Parathyroid adenoma (tissue), 2 donors: ENCODE measurements around the gene BTBD7.

Experiments used
- H2AFZ ChIP-seq: fragments of 300-600 bp; sonication (generic); one replicate; pipeline ENCODE4 v1.7.0; 2017; ENCODE audit warnings: antibody characterized with exemption, mild to moderate bottlenecking
- H3K27ac ChIP-seq: fragments of 300-600 bp; sonication (generic); one replicate; pipeline ENCODE4 v1.7.0; 2017
- H3K27me3 ChIP-seq: fragments of 300-600 bp; sonication (generic); one replicate; pipeline ENCODE4 v1.7.0; 2017; ENCODE audit warnings: low read length; ENCODE audit not compliant: control insufficient read depth, insufficient read depth
- H3K36me3 ChIP-seq: fragments of 300-600 bp; sonication (generic); one replicate; pipeline ENCODE4 v1.7.0; 2017; ENCODE audit warnings: low read length; ENCODE audit not compliant: control insufficient read depth, insufficient read depth
- H3K4me1 ChIP-seq: fragments of 300-600 bp; sonication (generic); one replicate; pipeline ENCODE4 v1.7.0; 2017; ENCODE audit warnings: control low read depth
- H3K4me2 ChIP-seq: fragments of 300-600 bp; sonication (generic); one replicate; pipeline ENCODE4 v1.7.0; 2017; ENCODE audit warnings: low read length
- H3K4me3 ChIP-seq: fragments of 300-600 bp; sonication (generic); one replicate; pipeline ENCODE4 v1.7.0; 2017; ENCODE audit warnings: low read depth, low read length
- H3K79me2 ChIP-seq: fragments of 300-600 bp; sonication (generic); one replicate; pipeline ENCODE4 v1.7.0; 2017; ENCODE audit warnings: control low read depth
- H3K9ac ChIP-seq: fragments of 300-600 bp; sonication (generic); one replicate; pipeline ENCODE4 v1.7.0; 2017; ENCODE audit warnings: mild to moderate bottlenecking
- H3K9me3 ChIP-seq: fragments of 300-600 bp; sonication (generic); one replicate; pipeline ENCODE4 v1.7.0; 2017; ENCODE audit warnings: low read length; ENCODE audit not compliant: control insufficient read depth
- TF ChIP-seq, protein P1 (sequence below): fragments of 300-600 bp; sonication (generic); IDR thresholded peaks from one replicate; pipeline ENCODE4 v1.7.0; 2017; ENCODE audit warnings: antibody characterized with exemption, mild to moderate bottlenecking
- donor health status: primary hyperparathyroidism.

Gene BTBD7

GRCh38 chr14:93306812-93307211 is 26.0 kb downstream of the BTBD7 start:
- no peak overlapping the region for H3K4me2 ChIP-seq
- no peak overlapping the region for H3K9ac ChIP-seq
- H3K27me3 ChIP-seq: no peaks in the 10 kb centered on the region
- TF ChIP-seq, protein P1, sequence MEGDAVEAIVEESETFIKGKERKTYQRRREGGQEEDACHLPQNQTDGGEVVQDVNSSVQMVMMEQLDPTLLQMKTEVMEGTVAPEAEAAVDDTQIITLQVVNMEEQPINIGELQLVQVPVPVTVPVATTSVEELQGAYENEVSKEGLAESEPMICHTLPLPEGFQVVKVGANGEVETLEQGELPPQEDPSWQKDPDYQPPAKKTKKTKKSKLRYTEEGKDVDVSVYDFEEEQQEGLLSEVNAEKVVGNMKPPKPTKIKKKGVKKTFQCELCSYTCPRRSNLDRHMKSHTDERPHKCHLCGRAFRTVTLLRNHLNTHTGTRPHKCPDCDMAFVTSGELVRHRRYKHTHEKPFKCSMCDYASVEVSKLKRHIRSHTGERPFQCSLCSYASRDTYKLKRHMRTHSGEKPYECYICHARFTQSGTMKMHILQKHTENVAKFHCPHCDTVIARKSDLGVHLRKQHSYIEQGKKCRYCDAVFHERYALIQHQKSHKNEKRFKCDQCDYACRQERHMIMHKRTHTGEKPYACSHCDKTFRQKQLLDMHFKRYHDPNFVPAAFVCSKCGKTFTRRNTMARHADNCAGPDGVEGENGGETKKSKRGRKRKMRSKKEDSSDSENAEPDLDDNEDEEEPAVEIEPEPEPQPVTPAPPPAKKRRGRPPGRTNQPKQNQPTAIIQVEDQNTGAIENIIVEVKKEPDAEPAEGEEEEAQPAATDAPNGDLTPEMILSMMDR: no peak
- H3K4me1 ChIP-seq: peaks cover 18% of the 10 kb centered on the region
- no peak overlapping the region for H2AFZ ChIP-seq
- peaks cover 28% of the 10 kb centered on the region for H3K79me2 ChIP-seq
- H3K36me3 ChIP-seq: no peaks in the 10 kb centered on the region
- H3K9me3 ChIP-seq: no peaks in the 10 kb centered on the region
- no peak overlapping the region for H3K4me3 ChIP-seq
- H3K27ac ChIP-seq: no peak overlapping the region

DNA sequence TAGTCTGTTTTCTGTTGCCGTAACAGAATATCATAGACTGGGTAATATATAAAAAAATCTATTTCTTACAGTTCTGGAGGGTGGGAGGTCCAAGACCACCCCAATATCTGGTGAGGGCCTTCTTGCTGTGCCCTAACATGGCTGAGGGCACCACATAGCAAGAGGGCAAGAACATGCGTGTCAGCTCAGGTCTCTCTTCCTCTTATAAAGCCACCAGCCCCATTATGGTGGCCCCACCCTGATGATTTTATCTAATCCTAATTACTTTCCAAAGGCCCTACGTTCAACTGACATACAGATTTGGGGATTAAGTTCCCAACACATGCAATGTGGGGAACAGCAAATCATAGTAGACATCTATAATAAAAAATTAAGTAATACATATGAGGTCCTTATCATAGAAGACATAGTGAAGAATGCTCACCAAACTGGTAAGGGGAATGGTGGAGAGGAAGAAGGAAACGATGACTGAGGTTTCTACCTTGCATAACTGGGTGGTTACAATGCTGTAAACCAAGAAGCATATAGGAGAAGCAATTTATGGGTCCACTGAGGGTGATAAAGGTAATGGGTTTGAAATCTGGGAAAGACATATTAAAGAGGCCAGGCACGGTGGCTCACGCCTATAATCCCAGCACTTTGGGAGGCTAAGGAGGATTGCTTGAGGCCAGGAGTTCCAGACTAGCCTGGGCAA is 27.0 kb downstream of the BTBD7 start:
- Histone ChIP-seq H3K79me2 (peaks cover 32% of the 10 kb centered on the region), H2AFZ (no peak overlapping the region), H3K4me1 (peaks cover 21% of the 10 kb centered on the region), H3K36me3 (no peaks in the 10 kb centered on the region), H3K9ac (no peak overlapping the region), H3K9me3 (no peaks in the 10 kb centered on the region), H3K27me3 (no peaks in the 10 kb centered on the region), H3K27ac (no peak overlapping the region), H3K4me3 (no peak overlapping the region), H3K4me2 (no peak overlapping the region)
- TF ChIP-seq, protein P1: no peak

DNA sequence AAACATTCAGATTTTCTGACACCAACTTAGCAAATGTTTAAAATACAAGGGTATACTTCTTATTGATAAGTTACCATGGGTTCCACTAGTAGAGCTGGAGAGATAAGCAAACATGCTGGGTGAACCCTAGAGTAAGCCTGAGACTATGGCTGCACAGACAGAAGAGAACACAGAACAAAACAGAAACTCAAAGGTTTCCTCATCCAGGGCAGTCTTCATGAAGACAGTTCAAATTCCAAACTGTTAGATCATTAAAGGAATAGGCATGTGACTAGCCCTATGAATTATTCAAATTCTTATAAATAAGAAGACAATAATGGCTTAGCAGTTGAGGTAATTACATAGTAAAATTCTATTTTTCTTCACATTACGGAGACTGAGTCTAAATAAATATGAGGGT is 28.1 kb downstream of the BTBD7 start:
- Histone ChIP-seq H3K27ac (no peak overlapping the region), H3K4me1 (peaks cover 23% of the 10 kb centered on the region), H3K4me3 (no peak overlapping the region)

DNA sequence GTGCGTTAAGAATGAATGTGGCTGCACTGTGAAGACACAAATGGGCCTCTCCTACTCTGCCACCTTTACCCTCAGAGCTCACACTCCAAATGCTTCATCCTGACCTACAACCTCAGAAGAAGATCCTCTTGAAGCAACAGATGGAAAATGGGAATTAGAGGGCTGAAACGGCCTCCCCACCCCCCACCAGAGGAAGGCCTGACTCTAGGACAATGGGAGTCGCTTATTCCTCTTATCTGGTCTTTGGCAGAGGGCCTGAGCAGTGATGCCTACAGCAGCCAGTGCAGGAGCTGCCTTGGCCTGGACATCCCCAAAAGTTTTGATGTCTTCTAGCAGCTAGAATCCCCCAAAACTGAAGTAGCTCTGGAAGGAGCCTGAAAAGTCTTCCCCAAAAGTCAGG is 29.2 kb downstream of the BTBD7 start:
- Histone ChIP-seq H3K4me3 (no peak overlapping the region), H3K27ac (no peak overlapping the region), H3K9ac (no peak overlapping the region), H3K79me2 (peaks cover 38% of the 10 kb centered on the region), H3K4me2 (no peak overlapping the region), H3K4me1 (peaks cover 16% of the 10 kb centered on the region), H2AFZ (no peak overlapping the region), H3K9me3 (no peaks in the 10 kb centered on the region), H3K27me3 (no peaks in the 10 kb centered on the region), H3K36me3 (no peaks in the 10 kb centered on the region)
- TF ChIP-seq, protein P1: no peak

More for the DNA sequence above, 28.1 kb downstream of the BTBD7 start:
- Histone ChIP-seq H2AFZ (no peak overlapping the region), H3K79me2 (peaks cover 35% of the 10 kb centered on the region), H3K9ac (no peak overlapping the region), H3K4me2 (no peak overlapping the region), H3K36me3 (no peaks in the 10 kb centered on the region), H3K27me3 (no peaks in the 10 kb centered on the region), H3K9me3 (no peaks in the 10 kb centered on the region)
- TF ChIP-seq, protein P1: no peak
